SKM-1 (cell line): ENCODE measurements around the gene VAV1.
"Not testable (repeated sequence)": the region's sequence is repeated elsewhere in the genome, so short reads cannot be mapped to it uniquely, and the experiment has no call there.

ENCODE experiments used
- DNase-seq: peaks from one replicate; lab custom pipeline; 2025; ENCODE audit not compliant: unreplicated experiment; lab: John Stamatoyannopoulos, UW

The VAV1 gene

DNA sequence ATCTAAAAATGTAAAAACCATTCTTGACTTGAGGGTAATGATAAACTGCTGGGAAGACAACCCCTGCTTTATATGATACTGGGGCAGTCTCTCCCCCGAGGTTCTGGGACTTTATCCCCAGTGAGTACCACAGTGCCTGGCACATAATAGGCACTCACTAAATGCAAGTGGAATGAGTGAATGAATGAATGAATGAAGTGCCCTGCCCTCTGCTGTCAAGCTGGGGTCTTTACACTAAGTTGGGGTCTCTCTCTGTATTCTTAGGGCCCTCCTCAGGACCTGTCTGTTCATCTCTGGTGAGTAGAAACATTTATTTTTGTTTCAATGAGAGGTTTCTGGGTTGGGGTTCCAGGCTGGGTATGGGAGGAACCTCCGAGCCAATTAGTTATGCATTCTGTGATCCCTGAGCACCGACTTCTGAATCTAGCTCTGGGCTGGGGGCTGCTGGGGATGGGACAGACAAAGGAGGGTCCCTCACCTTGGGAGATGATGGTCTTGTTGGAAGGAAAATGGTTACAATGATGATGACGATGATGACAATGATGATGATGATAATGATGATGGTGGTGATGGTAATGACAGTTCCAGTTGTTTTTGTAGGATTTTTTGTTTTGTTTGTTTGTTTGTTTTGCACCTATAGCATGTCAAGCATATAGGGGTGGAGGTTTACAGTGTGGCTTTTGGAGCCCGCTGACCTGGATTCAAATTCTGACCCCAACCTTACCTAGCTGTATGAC is 70.5 kb downstream of the VAV1 start:
- no peak for DNase-seq

DNA sequence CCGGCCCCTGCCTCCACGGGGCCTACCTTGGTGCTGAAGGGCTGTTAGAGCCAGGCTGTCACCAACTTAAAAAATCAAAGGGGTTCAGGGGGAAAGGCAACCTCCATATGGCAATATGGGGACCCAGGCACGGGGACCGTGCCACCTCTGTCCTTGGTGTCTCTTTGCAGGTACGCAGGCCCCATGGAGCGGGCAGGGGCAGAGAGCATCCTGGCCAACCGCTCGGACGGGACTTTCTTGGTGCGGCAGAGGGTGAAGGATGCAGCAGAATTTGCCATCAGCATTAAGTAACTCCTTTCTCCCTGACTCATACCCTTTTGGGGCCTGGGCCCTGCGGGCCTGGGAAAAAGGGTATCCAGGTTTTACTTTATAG is 75.3 kb downstream of the VAV1 start:
- DNase-seq = no peak

DNA sequence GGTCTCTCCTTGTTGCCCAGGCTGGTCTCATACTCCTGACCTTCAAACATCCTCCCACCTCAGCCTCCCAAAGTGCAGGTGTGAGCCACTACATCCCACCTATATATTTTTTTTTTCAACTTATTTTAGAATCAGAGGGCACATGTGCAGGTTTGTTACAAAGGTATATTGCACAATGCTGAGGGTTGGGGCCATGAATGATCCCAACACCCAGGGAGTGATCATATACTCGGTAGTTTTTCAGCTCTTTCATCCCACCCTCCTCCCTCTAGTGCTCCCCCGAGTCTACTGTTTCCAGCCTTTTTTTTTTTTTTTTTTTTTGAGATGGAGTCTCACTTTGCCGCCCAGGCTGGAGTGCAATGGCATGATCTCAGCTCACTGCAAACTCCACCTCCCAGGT is 76.5 kb downstream of the VAV1 start:
- DNase-seq = no peak

DNA sequence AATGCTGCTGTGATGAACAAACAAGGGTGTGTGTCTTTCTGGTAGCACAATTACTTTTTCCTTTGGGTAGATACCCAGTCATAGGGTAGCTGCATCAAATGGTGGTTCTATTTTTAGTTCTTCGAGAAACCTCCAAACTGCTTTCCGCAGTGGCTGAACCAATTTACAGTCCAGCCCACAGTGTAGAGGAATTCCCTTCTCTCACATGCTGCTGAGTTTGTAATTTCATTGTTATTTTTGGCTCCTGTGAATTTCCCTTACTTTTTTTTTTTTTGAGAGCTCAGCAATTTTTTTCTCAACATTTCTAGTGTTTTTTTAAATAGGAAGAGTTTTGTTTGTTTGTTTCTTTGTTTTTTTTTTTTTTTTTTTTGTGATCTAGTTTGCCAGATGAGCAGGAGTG is 77.4 kb downstream of the VAV1 start:
- no peak for DNase-seq

DNA sequence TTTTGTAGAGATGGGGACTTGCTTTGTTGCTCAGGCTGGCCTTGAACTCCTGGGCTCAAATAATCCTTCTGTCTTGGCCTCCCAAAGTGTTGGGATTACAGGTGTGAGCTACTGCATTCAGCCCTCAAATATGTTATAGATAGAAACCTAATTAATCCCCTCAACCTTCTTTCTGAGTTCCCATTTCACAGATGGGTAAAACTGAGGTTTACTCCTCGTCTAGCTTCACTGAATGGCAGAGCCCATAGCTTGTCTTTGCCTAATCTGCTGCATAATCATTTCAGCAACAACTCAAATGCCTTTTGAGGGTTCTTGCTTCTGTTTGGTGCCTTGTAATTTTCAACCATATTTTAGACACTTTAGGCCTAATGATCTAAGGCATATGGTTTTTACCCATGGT is 78.9 kb downstream of the VAV1 start:
- no peak for DNase-seq

DNA sequence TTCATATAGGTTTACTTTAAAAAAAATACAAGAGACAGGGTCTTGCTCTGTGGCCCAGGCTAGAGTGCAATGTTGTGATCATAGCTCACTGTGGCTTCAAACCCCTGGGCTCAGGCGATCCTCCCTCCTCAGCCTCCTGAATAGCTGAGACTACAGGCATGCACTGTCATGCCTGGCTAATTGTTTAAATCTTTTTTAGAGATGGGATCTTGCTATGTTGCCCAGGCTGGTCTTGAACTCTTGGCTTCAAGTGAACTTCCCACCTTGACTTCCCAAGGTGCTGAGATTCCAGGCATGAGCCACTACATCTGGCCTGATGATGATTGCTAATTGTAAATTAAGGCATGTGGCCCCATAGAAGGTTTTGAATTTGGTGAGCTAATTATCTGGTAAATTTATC is 79.5 kb downstream of the VAV1 start:
- DNase-seq = no peak

DNA sequence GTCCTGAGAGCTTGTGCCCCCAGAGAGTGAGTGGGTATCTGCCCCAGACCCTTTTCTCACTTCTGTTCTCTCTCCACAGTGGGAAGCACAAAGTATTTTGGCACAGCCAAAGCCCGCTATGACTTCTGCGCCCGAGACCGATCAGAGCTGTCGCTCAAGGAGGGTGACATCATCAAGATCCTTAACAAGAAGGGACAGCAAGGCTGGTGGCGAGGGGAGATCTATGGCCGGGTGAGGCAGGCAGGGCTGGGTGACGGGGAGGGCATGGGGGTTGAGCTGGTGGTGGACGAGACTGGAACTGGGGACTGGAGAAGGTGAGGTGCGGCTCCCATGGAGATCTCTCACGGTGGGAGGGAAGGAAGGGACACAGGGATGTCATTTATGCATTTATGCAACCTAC is 81.4 kb downstream of the VAV1 start:
- DNase-seq = no peak

DNA sequence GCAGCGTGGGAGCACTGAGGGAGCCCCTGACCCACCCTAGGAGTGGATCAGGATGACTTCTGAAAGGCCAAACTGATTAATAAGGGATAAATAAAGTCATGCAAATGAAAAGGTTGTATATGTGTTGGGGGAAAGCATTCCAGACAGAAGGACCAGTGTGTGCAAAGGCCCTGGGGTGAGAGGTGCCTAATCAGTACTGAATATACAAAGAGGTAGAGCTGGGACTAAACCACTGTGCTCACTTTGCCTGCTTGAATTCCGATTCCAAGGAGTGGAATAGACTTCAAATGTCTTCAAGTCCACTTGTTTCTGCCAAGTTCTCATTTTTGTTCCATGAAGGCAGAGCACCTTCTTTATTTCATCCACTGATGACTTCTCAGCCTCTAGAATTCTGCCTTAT is 82.2 kb downstream of the VAV1 start:
- no peak for DNase-seq

DNA sequence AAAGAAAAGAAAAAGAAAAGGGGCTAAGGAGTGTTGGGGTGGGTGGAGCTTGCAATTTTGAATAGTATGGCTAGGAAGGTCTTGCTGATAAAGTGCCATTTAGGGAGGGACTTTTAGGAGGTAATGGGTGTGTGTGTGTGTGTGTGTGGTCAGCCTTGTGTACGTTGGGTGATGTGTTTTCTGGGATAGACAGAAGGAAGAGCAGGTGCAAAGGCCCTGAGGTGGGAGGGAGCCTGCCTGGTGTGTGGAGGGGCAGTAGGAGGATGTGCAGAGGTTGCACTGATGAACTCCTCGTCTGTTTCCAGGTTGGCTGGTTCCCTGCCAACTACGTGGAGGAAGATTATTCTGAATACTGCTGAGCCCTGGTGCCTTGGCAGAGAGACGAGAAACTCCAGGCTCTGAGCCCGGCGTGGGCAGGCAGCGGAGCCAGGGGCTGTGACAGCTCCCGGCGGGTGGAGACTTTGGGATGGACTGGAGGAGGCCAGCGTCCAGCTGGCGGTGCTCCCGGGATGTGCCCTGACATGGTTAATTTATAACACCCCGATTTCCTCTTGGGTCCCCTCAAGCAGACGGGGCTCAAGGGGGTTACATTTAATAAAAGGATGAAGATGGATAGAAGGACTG is 84.4 kb downstream of the VAV1 start:
- no peak for DNase-seq

DNA sequence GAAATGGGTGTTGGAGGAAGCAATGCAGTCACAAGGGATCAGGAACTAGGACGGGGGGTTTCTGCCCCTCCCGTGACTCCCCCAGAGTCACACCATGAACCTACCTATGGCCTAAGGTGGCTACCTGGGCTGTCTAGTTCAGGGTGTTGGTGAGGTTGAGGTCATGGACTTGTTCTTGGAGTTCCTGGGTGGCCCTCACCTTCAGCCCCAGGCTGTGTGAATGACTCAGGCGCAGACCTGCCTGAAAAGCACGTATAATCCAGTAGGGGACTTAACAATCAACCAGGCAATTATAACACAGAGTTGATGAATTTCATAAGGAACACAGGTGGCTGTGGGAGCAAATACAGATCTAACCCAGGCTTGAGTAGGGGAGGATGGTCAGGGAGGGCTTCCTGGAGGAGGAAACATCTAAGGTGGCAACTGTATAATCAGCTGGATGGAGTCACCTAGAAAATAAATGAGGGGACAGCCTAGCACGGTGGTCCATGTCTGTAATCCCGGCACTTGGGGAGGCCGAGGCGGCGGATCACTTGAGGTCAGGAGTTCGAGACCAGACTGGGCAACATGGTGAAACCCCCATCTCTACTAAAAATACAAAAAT is 89.3 kb downstream of the VAV1 start:
- DNase-seq = no peak

DNA sequence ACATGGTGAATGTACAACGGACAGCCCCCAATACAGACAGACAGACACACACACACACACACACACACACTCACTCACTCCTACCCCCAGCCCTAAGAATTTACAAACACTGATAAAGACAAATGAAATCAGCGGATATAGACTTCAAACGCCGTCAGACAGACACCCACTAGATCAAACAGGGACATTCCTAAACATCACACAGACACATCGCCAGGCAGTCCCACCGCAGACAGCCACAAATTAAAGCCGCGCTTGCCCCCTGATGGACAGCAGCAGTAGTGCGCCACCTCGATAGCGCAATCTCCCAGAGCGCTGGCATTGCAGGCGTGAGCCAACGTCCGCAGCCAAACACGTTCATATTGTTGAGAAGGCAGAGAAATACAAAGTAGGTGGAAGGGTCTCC is 90.2 kb downstream of the VAV1 start:
- DNase-seq = peak; percentile 89

DNA sequence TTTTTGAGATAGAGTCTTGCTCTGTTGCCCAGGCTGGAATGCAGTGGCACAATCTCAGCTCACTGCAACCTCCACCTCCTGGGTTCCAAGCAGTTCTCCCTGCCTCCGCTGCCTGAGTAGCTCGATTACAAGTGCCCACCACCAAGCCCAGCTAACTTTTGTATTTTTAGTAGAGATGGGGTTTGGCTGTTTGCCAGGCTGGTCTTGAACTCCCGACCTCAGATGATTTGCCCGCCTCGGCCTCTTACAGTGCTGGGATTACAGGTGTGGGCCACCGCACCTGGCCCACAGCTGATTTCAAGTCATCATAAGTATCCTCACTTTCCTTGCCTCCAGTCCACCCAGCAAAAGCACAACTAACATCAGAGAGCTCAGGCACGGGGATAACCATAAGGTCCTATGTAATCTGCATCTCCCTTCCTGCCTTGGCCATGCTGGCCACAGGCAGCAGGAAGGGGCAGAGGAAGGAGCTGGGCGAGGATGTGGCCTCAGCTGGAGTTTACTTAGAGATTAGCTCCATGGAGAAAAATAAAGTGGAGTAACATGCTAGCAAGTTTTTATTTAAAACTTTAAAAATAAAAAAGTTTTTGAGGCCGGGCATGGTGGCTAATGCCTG is 91.9 kb downstream of the VAV1 start:
- no peak for DNase-seq

DNA sequence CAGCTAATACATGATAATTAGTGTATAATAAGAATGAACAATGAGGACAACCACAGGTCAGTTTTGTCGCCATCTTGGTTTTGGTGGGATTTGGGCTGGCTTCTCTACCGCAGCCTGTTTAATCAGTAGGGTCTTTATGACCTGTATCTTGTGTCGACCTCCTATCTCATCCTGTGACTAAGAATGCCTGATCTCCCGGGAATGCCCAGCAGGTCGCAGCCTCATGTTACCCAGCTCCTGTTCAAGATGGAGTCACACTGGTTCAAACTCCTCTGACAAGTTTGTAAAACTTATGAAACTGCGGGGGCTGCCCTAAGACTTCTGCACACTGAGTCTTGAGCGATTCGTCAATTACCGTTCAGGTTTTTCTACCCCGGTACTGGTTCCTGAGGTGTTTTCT is 93.3 kb downstream of the VAV1 start:
- no peak for DNase-seq

DNA sequence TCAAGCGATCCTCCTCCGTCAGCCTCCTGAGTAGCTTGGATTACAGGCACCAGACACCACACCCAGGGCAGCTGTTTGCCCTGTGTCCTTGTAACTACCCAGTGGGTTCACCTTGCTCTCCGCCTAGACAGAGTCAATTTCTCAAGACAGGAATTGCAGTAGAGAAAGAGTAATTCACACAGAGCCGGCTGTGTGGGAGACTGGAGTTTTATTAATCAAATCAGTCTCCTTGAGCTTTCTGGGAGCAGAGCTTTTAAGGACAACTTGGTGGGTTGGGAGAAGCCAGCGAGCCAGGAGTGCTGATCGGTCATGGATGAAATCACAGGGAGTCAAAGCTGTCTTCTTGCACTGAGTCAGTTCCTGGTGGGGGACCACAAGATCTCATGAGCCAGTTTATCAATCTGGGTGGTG is 94.2 kb downstream of the VAV1 start:
- DNase-seq = no peak

DNA sequence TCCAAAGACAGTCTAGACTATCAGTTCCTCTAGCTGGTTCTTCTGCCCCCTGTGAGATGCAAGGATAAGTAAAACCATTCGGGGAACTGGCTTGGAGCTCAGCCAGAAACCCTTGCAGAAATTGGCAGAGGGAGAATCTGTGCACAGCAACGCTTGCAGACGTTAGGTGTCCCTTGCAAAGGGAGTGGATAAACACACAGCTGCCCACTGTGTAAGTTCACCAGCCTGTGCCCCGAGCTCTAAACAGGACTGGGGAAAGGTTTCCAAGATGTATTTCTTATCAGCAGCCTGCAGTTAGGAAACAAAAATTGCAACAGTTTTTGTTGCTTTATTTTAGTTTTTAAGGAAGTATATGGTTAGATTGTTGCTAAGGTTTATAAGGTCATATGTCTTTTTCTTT is 95.8 kb downstream of the VAV1 start:
- peak; percentile 56 for DNase-seq

DNA sequence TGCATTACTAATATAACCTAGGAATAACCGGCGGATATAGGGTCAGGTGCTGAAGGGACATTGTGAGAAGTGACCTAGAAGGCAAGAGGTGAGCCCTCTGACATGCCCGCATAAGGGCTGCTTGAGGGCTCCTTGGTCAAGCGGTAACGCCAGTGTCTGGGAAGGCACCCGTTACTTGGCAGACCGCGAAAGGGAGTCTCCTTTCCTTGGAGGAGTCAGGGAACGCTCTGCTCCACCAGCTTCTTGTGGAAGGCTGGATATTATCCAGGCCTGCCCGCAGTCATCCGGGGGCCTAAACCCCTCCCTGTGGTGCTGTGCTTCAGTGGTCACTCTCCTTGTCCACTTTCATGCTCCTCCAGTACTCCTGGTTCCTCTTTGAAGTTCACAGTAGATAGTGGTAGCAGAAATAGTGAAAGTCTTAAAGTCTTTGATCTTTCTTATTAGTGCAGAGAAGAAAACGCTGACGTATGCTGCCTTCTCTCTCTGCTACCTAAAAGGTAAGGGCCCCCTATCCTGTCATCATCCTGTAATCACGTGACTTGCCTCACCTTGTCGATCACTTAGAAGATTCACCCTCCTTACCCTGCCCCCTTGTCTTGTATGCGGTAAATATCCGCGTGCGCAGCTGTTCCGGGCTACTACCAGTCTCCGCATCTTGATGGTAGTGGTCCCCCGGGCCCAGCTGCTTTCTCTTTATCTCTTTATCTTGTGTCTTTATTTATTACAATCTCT is 96.8 kb downstream of the VAV1 start:
- DNase-seq = not testable (repeated sequence)

DNA sequence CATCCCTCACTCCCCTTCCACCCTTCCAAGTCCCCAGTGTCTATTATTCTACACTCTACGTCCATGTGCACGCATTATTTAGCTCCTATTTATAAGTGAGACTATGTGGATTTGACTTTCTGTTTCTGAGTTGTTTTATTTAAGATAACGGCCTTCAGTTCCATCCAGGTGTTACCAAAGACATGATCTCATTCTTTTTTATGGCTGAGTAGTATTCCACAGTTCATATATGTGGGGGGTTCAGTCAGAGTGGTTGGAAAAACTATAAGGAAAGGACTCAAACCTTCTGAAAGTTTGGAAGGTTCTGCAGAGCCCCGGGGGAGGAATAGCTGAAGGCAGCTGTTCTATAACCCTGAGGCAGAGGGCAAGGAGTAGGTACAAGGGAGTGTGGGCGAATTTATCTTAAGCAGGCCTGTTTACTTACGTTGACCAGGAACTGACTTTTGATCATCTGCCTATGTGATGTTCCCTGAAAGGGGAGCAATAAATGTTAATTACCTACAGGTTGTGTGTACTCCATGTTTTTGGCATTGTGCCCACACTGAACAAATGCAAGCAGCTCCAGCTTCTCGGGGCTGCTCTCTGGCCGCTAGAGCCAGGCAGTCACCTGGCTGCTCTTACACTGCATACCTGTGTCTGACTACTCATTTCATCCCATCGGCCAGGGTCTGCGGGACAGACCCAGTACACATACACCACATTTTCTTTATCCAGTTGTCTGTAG is 101.4 kb downstream of the VAV1 start:
- no peak for DNase-seq

DNA sequence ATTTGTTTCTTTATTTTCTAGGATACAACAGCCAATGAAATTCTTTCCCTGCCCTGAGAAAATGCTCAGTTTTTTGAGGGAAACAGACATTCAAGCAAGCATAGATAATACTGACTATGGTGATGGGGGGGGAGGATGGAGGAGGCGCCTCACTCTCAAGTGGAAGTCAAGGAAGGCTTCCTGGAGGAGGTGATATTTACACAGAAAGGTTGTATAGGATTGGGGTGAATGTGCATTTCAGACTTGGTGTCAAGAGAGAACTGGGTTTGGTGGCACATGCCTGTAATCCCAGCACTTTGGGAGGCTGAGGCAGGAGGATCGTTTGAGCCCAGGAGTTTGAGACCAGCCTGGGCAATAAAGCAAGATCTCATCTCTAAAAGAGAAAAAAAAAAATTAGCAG is 102.7 kb downstream of the VAV1 start:
- no peak for DNase-seq

DNA sequence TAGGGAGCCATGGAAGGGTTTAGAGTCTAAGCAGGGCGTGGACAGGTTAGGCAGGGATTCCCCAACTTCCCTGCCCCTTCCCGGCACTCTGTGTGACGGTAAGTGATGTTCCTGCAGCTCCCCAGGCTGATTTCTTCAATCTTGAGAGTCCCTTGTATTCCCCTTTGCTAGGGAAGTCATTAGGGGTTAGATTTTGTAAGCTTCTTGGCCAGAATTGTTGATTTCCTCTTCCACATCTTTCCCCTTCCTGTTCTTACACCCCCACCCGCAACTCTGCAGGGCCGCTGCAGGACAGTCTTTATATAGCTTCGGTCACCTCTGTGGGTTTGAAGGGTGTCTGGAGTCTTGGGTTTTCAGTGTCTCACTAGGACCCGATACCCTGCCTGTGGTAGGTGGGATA is 104.2 kb downstream of the VAV1 start:
- peak; percentile 92 for DNase-seq

DNA sequence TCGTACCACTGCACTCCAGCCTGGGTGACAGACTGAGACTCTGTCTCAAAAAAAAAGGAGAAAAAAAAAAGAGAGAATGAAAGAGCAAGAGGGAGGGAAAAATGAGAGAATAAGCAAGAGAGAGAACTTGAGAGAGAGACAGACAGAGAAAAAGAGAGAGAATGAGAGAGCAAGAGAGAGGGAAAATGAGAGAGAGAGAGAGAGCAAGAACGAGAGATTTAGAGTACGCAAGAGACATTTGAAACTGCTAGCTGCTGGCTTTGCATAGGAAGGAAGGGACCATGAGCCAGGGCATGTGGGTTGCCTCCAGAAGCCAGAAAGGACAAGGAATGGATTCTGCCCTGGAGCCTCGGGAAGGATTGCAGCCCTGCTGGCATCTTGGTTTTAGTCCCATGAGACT is 105.3 kb downstream of the VAV1 start:
- no peak for DNase-seq
